HCT116 (cell line): ENCODE results near the gene EMD. TPM values are rescaled to one million over a fixed set of nuclear protein-coding genes. Genes with fewer than 3 reads are reported as not detected.

Source experiments
- ATAC-seq: fragments of 200-7000 bp; cut with Tn5 transposase; 2 replicates; pipeline ENCODE4 v1.9.1; 2020; ENCODE audit warnings: mild to moderate bottlenecking, moderate library complexity
- BruUV-seq: library from RNA; stranded (reverse); fragments of 400-500 nt; replicated peaks from 2 replicates; lab custom pipeline; 2021; lab: Mats Ljungman, UMichigan
- CTCF ChIA-PET: fragments of 300-600 bp; sonication (Branson Sonifier 250); formaldehyde crosslinking; loops from one replicate; lab custom pipeline; 2021; ENCODE audit warnings: antibody characterized with exemption; lab: Charles Lee
- POLR2A ChIA-PET: fragments of 300-600, 350-600 bp; sonication (Branson Sonifier 250); formaldehyde crosslinking; loops from one replicate; lab custom pipeline; 2021; ENCODE audit warnings: antibody characterized with exemption; lab: Charles Lee
- RAD21 ChIA-PET, 2 experiments: fragments of 300-600 bp; sonication (Branson Sonifier 250); formaldehyde crosslinking; loops; one replicate each; lab custom pipeline; 2023; ENCODE audit warnings: low total read pairs in 2 of 2; ENCODE audit not compliant: uncharacterized antibody in 2 of 2, unreplicated experiment in 2 of 2, low non-redundant PET in 1 of 2; lab: Charles Lee
- DNase-seq: peaks from one replicate; pipeline ENCODE4 v3.0.0-alpha.2; 2010; ENCODE audit warnings: low read depth, low spot score
- H2AFZ ChIP-seq: fragments of 200-600 bp; shearing (Covaris generic), sonication (generic); 2 replicates; pipeline ENCODE4 v1.6.1; 2017; ENCODE audit warnings: low read depth, mixed run types, mixed read lengths, antibody characterized with exemption, low read length; ENCODE audit not compliant: poor library complexity, severe bottlenecking
- H3K27ac ChIP-seq: 2 replicates; pipeline ENCODE4 v1.5.1; 2012; ENCODE audit warnings: low read depth, low read length
- H3K27me3 ChIP-seq: fragments of 200-600 bp; sonication (generic); 2 replicates; pipeline ENCODE4 v1.6.1; 2016; ENCODE audit warnings: mixed run types, low read length, mixed read lengths; ENCODE audit not compliant: insufficient read depth
- H3K36me3 ChIP-seq, 2 experiments: fragments of 200-500 bp in 1 of 2; fragments of 200-600 bp in 1 of 2; sonication (Bioruptor generic) in 1 of 2; sonication (generic) in 1 of 2; 2 replicates each; pipeline versions ENCODE4 v1.5.1 to v1.6.1; 2014 to 2016; ENCODE audit warnings: low read length in 2 of 2, inconsistent platforms in 1 of 2, mixed read lengths in 1 of 2, mixed run types in 1 of 2; ENCODE audit not compliant: insufficient read depth in 2 of 2, control insufficient read depth in 1 of 2
- H3K4me1 ChIP-seq, 2 experiments: fragments of 200-600 bp in 1 of 2; sonication (generic) in 1 of 2; 2 replicates each; pipeline versions ENCODE4 v1.5.1 to v1.6.1; 2012 to 2017; ENCODE audit warnings: low read length in 2 of 2, inconsistent platforms in 1 of 2, mild to moderate bottlenecking in 1 of 2, mixed read lengths in 1 of 2, mixed run types in 1 of 2, moderate library complexity in 1 of 2; ENCODE audit not compliant: insufficient read depth in 2 of 2, control insufficient read depth in 1 of 2
- H3K4me2 ChIP-seq: fragments of 200-600 bp; sonication (generic); 2 replicates; pipeline ENCODE4 v1.6.1; 2017; ENCODE audit warnings: mixed run types, low read length, mixed read lengths
- H3K4me3 ChIP-seq, 2 experiments: fragments of 200-600 bp in 1 of 2; sonication (generic) in 1 of 2; replicated peaks in 1 of 2; 2 replicates each; pipeline ENCODE4 v1.5.1; 2011 to 2016; ENCODE audit warnings: low read length in 2 of 2, control low read depth in 1 of 2, low read depth in 1 of 2, mild to moderate bottlenecking in 1 of 2, mixed read lengths in 1 of 2, mixed run types in 1 of 2
- H3K79me2 ChIP-seq: fragments of 200-600 bp; sonication (generic); 2 replicates; pipeline ENCODE4 v1.6.1; 2017; ENCODE audit warnings: mild to moderate bottlenecking, mixed run types, low read length, moderate library complexity, mixed read lengths; ENCODE audit not compliant: insufficient read depth
- H3K9ac ChIP-seq: fragments of 200-600 bp; sonication (generic); 2 replicates; pipeline ENCODE4 v1.6.1; 2016; ENCODE audit warnings: low read length, mixed read lengths
- H3K9me2 ChIP-seq: fragments of 200-600 bp; sonication (generic), shearing (Covaris generic); 2 replicates; pipeline ENCODE4 v1.6.1; 2017; ENCODE audit warnings: mixed run types, mild to moderate bottlenecking, moderate library complexity; ENCODE audit not compliant: insufficient read depth
- H3K9me3 ChIP-seq, 2 experiments: fragments of 200-500 bp in 1 of 2; fragments of 200-600 bp in 1 of 2; sonication (Bioruptor generic) in 1 of 2; sonication (generic) in 1 of 2; 2 replicates each; pipeline ENCODE4 v1.6.1; 2014 to 2017; ENCODE audit warnings: low read length in 2 of 2, mixed read lengths in 2 of 2, inconsistent platforms in 1 of 2, low read depth in 1 of 2, mild to moderate bottlenecking in 1 of 2, mixed run types in 1 of 2, moderate library complexity in 1 of 2; ENCODE audit not compliant: control insufficient read depth in 1 of 2, insufficient read depth in 1 of 2
- H4K20me1 ChIP-seq: fragments of 200-600 bp; sonication (generic), shearing (Covaris generic); 2 replicates; pipeline ENCODE4 v1.6.1; 2017; ENCODE audit warnings: mixed run types, mild to moderate bottlenecking, moderate library complexity; ENCODE audit not compliant: insufficient read depth
- CBX3 ChIP-seq: IDR thresholded peaks from 2 replicates; pipeline ENCODE4 v1.6.1; 2012; ENCODE audit warnings: low read depth
- CEBPB ChIP-seq: IDR thresholded peaks from 2 replicates; pipeline ENCODE4 v1.6.1; 2012; ENCODE audit warnings: low read depth
- EGR1 ChIP-seq: IDR thresholded peaks from 2 replicates; pipeline ENCODE4 v1.6.1; 2012; ENCODE audit warnings: low read depth
- ELF1 ChIP-seq: IDR thresholded peaks from 2 replicates; pipeline ENCODE4 v1.6.1; 2012; ENCODE audit warnings: low read depth, borderline replicate concordance
- EZH2 ChIP-seq: fragments of 200-600 bp; sonication (generic); IDR thresholded peaks from 2 replicates; pipeline ENCODE4 v1.6.1; 2017; ENCODE audit warnings: antibody characterized with exemption, mixed run types
- EZH2phosphoT487 ChIP-seq: fragments of 200-600 bp; IDR thresholded peaks from 2 replicates; pipeline ENCODE4 v1.6.1; 2018; ENCODE audit warnings: antibody characterized with exemption, borderline replicate concordance
- FOSL1 ChIP-seq: IDR thresholded peaks from 2 replicates; pipeline ENCODE4 v1.6.1; 2012; ENCODE audit warnings: low read depth
- JUND ChIP-seq: IDR thresholded peaks from 2 replicates; pipeline ENCODE4 v1.6.1; 2012
- POLR2A ChIP-seq: IDR thresholded peaks from 2 replicates; pipeline ENCODE4 v1.7.0; 2011; ENCODE audit warnings: borderline replicate concordance; ENCODE audit not compliant: insufficient read depth, insufficient read length; ENCODE audit errors: extremely low read depth
- POLR2AphosphoS5 ChIP-seq: IDR thresholded peaks from 2 replicates; pipeline ENCODE4 v1.6.1; 2011; ENCODE audit warnings: mild to moderate bottlenecking, low read depth, low read length, moderate library complexity
- RAD21 ChIP-seq: IDR thresholded peaks from 2 replicates; pipeline ENCODE4 v1.6.1; 2012; ENCODE audit warnings: low read depth, mild to moderate bottlenecking
- SIN3A ChIP-seq: IDR thresholded peaks from 2 replicates; pipeline ENCODE4 v1.6.1; 2012; ENCODE audit warnings: low read depth
- SRF ChIP-seq: IDR thresholded peaks from 2 replicates; pipeline ENCODE4 v1.6.1; 2012; ENCODE audit warnings: low read depth
- TCF7L2 ChIP-seq: IDR thresholded peaks from 2 replicates; pipeline ENCODE4 v1.7.0; 2011; ENCODE audit warnings: borderline replicate concordance, inconsistent platforms; ENCODE audit not compliant: insufficient read depth, insufficient read length; ENCODE audit errors: extremely low read depth
- YY1 ChIP-seq: IDR thresholded peaks from 2 replicates; pipeline ENCODE4 v1.6.1; 2011; ENCODE audit warnings: low read length, low read depth, moderate library complexity, mild to moderate bottlenecking; ENCODE audit not compliant: insufficient replicate concordance; ENCODE audit errors: extremely low read depth
- ZNF274 ChIP-seq: fragments of 200-500 bp; sonication (Bioruptor generic); IDR thresholded peaks from 2 replicates; pipeline ENCODE4 v1.6.1; 2014; ENCODE audit warnings: mild to moderate bottlenecking, low read depth, low read length, inconsistent platforms
- intact Hi-C: fragments of 100-400 bp; cut with micrococcal nuclease; formaldehyde crosslinking; loops from 2 replicates; pipeline ENCODE4 v1.10.0; 2022
- total RNA-seq: library from RNA; stranded (reverse); gene quantifications from one replicate; pipeline ENCODE4 v1.2.1, GENCODE V29; 2021; ENCODE audit not compliant: unreplicated experiment
- TF ChIP-seq, protein P1 (sequence below): IDR thresholded peaks from 2 replicates; pipeline ENCODE4 v1.6.1; 2012
- TF ChIP-seq, protein P2 (sequence below): IDR thresholded peaks from 2 replicates; pipeline ENCODE4 v1.6.1; 2012; ENCODE audit warnings: low read depth
- TF ChIP-seq, protein P3 (sequence below): IDR thresholded peaks from 2 replicates; pipeline ENCODE4 v1.6.1; 2011; ENCODE audit warnings: mild to moderate bottlenecking, low read length, moderate library complexity; ENCODE audit not compliant: insufficient replicate concordance; ENCODE audit errors: extremely low read depth

EMD gene
- total RNA-seq, 1 experiment from 2014 or later, result 102 TPM

DNA sequence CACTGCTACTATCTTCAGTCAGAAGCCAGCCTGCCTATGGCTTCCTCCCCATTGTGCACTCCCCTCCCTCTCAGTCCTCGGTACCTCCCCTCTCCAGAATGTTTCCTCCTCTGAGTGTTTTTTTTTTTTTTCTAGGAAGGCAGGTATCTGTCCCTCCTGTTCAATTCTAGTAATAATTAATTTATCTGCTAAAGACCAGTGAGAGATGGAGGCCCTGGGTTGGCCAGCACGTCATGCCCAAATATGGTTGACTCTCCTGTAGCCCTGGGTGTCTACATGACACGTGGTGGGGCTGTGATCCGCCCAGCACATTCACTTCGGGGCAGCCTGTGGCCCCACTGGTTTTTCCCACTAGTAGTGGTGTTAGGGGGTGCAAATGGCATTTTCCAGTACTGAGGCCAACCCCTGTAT lies 6.5 kb upstream of the EMD start:
- ATAC-seq (no peak), DNase-seq (no peak)
- ChIA-PET POLR2A (interaction anchor here (1.1 to 2.3 kb wide), 6 partner anchors 10 to 175 kb away, joined by 3 to 12 read pairs (median 4); partner anchors contain the start of genes IKBKG, RPL10 and SLC10A3), CTCF (interaction anchor here (1.0 to 1.6 kb wide), 9 partner anchors 9 to 171 kb away, joined by 3 to 18 read pairs (median 4); partner anchors contain the start of genes RPL10 and SLC10A3), RAD21 (no interaction called here)
- Histone ChIP-seq H3K4me1 (peaks cover 19 to 61% of the 10 kb centered on the region in 2 experiments), H2AFZ (no peak overlapping the region), H3K79me2 (peaks cover 33% of the 10 kb centered on the region), H3K9me3 (no peaks in the 10 kb centered on the region), H3K36me3 (peaks cover under 1 to 4% of the 10 kb centered on the region in 2 experiments; a peak in 2 of 4 replicates), H3K9ac (no peak overlapping the region), H4K20me1 (no peaks in the 10 kb centered on the region), H3K9me2 (no peaks in the 10 kb centered on the region), H3K27me3 (no peaks in the 10 kb centered on the region), H3K4me3 (no peak overlapping the region), H3K27ac (peak overlapping the region; percentile 53; the same call in 1 of the 2 replicates), H3K4me2 (peak overlapping the region; percentile 91; the same call in 1 of the 2 replicates)
- intact Hi-C loops, result loop anchor here (1.0 kb wide), 1 partner anchor 163 kb away; no protein-coding TSS in a partner anchor
- no TSS peak for BruUV-seq
- TF ChIP-seq, protein P1, sequence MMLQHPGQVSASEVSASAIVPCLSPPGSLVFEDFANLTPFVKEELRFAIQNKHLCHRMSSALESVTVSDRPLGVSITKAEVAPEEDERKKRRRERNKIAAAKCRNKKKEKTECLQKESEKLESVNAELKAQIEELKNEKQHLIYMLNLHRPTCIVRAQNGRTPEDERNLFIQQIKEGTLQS, result no peak
- no peak for TF ChIP-seq ZNF274
- TF ChIP-seq, protein P2, sequence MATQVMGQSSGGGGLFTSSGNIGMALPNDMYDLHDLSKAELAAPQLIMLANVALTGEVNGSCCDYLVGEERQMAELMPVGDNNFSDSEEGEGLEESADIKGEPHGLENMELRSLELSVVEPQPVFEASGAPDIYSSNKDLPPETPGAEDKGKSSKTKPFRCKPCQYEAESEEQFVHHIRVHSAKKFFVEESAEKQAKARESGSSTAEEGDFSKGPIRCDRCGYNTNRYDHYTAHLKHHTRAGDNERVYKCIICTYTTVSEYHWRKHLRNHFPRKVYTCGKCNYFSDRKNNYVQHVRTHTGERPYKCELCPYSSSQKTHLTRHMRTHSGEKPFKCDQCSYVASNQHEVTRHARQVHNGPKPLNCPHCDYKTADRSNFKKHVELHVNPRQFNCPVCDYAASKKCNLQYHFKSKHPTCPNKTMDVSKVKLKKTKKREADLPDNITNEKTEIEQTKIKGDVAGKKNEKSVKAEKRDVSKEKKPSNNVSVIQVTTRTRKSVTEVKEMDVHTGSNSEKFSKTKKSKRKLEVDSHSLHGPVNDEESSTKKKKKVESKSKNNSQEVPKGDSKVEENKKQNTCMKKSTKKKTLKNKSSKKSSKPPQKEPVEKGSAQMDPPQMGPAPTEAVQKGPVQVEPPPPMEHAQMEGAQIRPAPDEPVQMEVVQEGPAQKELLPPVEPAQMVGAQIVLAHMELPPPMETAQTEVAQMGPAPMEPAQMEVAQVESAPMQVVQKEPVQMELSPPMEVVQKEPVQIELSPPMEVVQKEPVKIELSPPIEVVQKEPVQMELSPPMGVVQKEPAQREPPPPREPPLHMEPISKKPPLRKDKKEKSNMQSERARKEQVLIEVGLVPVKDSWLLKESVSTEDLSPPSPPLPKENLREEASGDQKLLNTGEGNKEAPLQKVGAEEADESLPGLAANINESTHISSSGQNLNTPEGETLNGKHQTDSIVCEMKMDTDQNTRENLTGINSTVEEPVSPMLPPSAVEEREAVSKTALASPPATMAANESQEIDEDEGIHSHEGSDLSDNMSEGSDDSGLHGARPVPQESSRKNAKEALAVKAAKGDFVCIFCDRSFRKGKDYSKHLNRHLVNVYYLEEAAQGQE, result no peak
- no peak for TF ChIP-seq CBX3
- TF ChIP-seq EGR1, result no peak
- no peak for TF ChIP-seq POLR2AphosphoS5
- TF ChIP-seq, protein P3, sequence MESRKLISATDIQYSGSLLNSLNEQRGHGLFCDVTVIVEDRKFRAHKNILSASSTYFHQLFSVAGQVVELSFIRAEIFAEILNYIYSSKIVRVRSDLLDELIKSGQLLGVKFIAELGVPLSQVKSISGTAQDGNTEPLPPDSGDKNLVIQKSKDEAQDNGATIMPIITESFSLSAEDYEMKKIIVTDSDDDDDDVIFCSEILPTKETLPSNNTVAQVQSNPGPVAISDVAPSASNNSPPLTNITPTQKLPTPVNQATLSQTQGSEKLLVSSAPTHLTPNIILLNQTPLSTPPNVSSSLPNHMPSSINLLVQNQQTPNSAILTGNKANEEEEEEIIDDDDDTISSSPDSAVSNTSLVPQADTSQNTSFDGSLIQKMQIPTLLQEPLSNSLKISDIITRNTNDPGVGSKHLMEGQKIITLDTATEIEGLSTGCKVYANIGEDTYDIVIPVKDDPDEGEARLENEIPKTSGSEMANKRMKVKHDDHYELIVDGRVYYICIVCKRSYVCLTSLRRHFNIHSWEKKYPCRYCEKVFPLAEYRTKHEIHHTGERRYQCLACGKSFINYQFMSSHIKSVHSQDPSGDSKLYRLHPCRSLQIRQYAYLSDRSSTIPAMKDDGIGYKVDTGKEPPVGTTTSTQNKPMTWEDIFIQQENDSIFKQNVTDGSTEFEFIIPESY, result no peak
- TF ChIP-seq CEBPB, result no peak
- TF ChIP-seq TCF7L2, result no peak
- TF ChIP-seq JUND, result no peak
- no peak for TF ChIP-seq YY1
- no peak for TF ChIP-seq POLR2A
- TF ChIP-seq EZH2, result no peak
- no peak for TF ChIP-seq FOSL1
- no peak for TF ChIP-seq SIN3A
- TF ChIP-seq RAD21, result no peak
- TF ChIP-seq EZH2phosphoT487, result no peak
- no peak for TF ChIP-seq ELF1
- no peak for TF ChIP-seq SRF
